Esophagus muscularis mucosa (tissue), 4 donors: ENCODE measurements around the gene EFNA1. TPM values are rescaled to one million over a fixed set of nuclear protein-coding genes. Genes with fewer than 3 reads are reported as not detected.

Experiments used
- DNase-seq: peaks from one replicate; pipeline ENCODE4 v3.0.0-alpha.2; 2017; ENCODE audit errors: extremely low spot score
- H3K27ac ChIP-seq, 4 donors: fragments of 200-600 bp; sonication (generic); replicated peaks in 1 of 4; 1 replicate in 3 of 4; 2 replicates in 1 of 4; pipeline ENCODE4 v1.5.1; 2016 to 2019; ENCODE audit warnings: mild to moderate bottlenecking in 1 of 4
- H3K27me3 ChIP-seq, 4 donors: fragments of 200-600 bp; sonication (generic); one replicate each; pipeline versions ENCODE4 v1.5.1 to v1.6.0; 2016 to 2019
- H3K36me3 ChIP-seq, 4 donors: fragments of 200-600 bp; sonication (generic); one replicate each; pipeline ENCODE4 v1.5.1; 2016 to 2019
- H3K4me1 ChIP-seq, 4 donors: fragments of 200-600 bp; sonication (generic); one replicate each; pipeline ENCODE4 v1.5.1; 2016 to 2019
- H3K4me3 ChIP-seq, 4 donors: fragments of 200-600 bp; sonication (generic); 1 replicate in 2 of 4; 2 replicates in 2 of 4; pipeline ENCODE4 v1.5.1; 2016 to 2019; ENCODE audit warnings: mild to moderate bottlenecking in 4 of 4, moderate library complexity in 1 of 4
- H3K9me3 ChIP-seq, 4 donors: fragments of 200-600 bp; sonication (generic); 1 replicate in 3 of 4; 2 replicates in 1 of 4; pipeline ENCODE4 v1.5.1; 2016 to 2019
- EP300 ChIP-seq: sonication (generic); formaldehyde crosslinking; IDR thresholded peaks from one replicate; pipeline ENCODE4 v1.6.1; 2017; ENCODE audit warnings: antibody characterized with exemption
- POLR2A ChIP-seq: fragments of 450-650 bp; IDR thresholded peaks from one replicate; pipeline ENCODE4 v1.6.1; 2017; ENCODE audit warnings: antibody characterized with exemption, moderate library complexity, mild to moderate bottlenecking, low read depth
- POLR2AphosphoS5 ChIP-seq, 2 donors: sonication (generic); formaldehyde crosslinking; IDR thresholded peaks; one replicate each; pipeline ENCODE4 v1.6.1; 2017; ENCODE audit warnings: antibody characterized with exemption in 2 of 2
- WGBS: methylation state at CpG from one replicate; pipeline ENCODE4 v1.1.5; 2018; 5-methylcytosine and 5-hydroxymethylcytosine counted together
- intact Hi-C: fragments of 100-400 bp; cut with DNase I; formaldehyde crosslinking; loops from one replicate; pipeline ENCODE4 v1.15.1; 2023
- total RNA-seq, 4 donors: library from RNA; depleted of rRNA; stranded (reverse); fragments of >200 nt; gene quantifications; one replicate each; pipeline versions ENCODE4 v1.1.0 to v1.2.1, GENCODE V29; 2016
- TF ChIP-seq, protein P1 (sequence below), 3 experiments: fragments of 200-600 bp in 2 of 3; fragments of 450-650 bp in 1 of 3; sonication (generic) in 2 of 3; IDR thresholded peaks; one replicate each; pipeline ENCODE4 v1.5.1; 2017 to 2019; ENCODE audit warnings: antibody characterized with exemption in 3 of 3, mild to moderate bottlenecking in 2 of 3, moderate library complexity in 1 of 3

Gene EFNA1
- total RNA-seq, 4 donors from 2014 or later: 11.2 to 37.3 (median 27.5) TPM

DNA sequence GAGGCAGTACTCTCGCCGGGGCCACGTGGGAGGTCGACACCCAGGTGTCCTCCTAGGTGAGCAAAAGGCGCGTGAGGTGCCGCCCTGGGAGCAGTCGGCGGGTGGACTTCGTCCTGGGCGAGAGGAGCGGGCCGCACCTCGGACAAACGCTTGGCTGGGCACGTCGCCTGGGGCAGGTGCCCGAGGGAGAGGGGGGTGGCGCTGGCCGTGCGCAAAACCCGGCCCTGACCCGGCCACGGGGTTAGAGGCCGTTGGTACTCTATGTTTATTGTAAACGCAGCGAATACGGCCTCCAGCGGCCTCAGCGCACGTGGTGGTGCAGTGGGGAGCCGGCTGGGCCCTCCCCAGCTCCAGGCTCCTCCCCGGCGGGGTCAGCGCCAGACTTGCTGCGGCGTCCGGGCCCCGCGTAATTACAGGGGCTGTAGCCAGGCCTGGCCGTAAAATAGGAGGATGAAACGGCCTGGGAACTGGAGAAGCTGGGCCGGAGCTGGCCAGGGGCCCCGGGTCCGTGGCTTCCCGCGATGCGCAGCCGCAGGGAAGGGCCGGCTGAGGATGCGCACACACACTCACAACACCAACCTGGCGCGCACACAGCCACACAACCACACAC lies 1.6 kb upstream of the EFNA1 start:
- intact Hi-C loops: loop anchor here (5.0 kb wide), 2 partner anchors 34 to 46 kb away; partner anchors contain the start of genes KRTCAP2 and TRIM46
- TF ChIP-seq, protein P1, sequence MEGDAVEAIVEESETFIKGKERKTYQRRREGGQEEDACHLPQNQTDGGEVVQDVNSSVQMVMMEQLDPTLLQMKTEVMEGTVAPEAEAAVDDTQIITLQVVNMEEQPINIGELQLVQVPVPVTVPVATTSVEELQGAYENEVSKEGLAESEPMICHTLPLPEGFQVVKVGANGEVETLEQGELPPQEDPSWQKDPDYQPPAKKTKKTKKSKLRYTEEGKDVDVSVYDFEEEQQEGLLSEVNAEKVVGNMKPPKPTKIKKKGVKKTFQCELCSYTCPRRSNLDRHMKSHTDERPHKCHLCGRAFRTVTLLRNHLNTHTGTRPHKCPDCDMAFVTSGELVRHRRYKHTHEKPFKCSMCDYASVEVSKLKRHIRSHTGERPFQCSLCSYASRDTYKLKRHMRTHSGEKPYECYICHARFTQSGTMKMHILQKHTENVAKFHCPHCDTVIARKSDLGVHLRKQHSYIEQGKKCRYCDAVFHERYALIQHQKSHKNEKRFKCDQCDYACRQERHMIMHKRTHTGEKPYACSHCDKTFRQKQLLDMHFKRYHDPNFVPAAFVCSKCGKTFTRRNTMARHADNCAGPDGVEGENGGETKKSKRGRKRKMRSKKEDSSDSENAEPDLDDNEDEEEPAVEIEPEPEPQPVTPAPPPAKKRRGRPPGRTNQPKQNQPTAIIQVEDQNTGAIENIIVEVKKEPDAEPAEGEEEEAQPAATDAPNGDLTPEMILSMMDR (IDR thresholded peaks at IDR 0.05): no peak
- TF ChIP-seq POLR2AphosphoS5 (IDR thresholded peaks at IDR 0.05): peak; percentile 15 to 29
- DNase-seq: no peak
- Histone ChIP-seq H3K27me3 (no peaks in the 10 kb centered on the region), H3K4me3 (peak overlapping the region; percentile 63 to 71 (median 68)), H3K4me1 (peaks cover 50 to 55% (median 53%) of the 10 kb centered on the region in 4 donors), H3K27ac (peak overlapping the region; percentile 85 to 97 (median 89)), H3K36me3 (peaks cover 0 to 5% (median under 1%) of the 10 kb centered on the region in 4 donors), H3K9me3 (no peaks in the 10 kb centered on the region)
- 50% methylated on average over 24 of the region's 53 CpGs for WGBS

DNA sequence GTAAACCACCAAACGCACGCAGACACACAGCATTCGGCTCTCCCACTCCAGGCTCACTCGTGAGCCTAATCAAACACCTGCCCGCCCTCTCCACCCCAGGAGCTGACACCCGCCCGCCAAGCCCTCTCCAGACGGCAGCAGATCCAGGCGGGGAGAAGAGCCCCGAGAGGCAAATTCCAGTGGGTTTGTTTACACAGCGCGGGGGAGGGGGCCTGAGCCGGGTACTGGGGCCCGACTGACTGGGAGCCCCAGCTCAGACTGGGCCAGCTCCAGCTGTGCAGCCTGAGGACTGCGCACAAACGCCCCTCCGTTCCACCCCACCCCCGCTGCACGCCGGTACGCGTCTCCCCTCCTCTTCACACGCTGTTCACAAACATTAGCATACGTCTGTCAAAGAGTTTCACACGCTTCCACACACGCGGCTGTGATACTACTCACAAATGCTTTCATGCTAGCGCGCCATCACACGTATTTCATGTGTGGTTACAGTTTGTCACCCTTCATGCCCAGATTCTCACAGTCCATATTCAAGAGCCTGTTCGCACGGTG lies 1.0 kb upstream of the EFNA1 start:
- Histone ChIP-seq H3K27me3 (no peaks in the 10 kb centered on the region), H3K4me1 (peaks cover 55 to 61% (median 59%) of the 10 kb centered on the region in 4 donors), H3K27ac (peak overlapping the region; percentile 85 to 97 (median 89)), H3K36me3 (peaks cover 0 to 10% (median 6%) of the 10 kb centered on the region in 4 donors), H3K9me3 (no peaks in the 10 kb centered on the region), H3K4me3 (peak overlapping the region; percentile 63 to 71 (median 68))
- 2% methylated on average over 14 of the region's 32 CpGs for whole genome bisulfite sequencing
- intact Hi-C loops: loop anchor here (5.0 kb wide), 2 partner anchors 34 to 46 kb away; partner anchors contain the start of genes KRTCAP2 and TRIM46
- no peak for DNase-seq
- TF ChIP-seq, protein P1 (IDR thresholded peaks at IDR 0.05): no peak
- no peak for TF ChIP-seq POLR2A
- TF ChIP-seq EP300: no peak
- peak in 1 of 2 donors; percentile 17 for TF ChIP-seq POLR2AphosphoS5 (IDR thresholded peaks at IDR 0.05)

DNA sequence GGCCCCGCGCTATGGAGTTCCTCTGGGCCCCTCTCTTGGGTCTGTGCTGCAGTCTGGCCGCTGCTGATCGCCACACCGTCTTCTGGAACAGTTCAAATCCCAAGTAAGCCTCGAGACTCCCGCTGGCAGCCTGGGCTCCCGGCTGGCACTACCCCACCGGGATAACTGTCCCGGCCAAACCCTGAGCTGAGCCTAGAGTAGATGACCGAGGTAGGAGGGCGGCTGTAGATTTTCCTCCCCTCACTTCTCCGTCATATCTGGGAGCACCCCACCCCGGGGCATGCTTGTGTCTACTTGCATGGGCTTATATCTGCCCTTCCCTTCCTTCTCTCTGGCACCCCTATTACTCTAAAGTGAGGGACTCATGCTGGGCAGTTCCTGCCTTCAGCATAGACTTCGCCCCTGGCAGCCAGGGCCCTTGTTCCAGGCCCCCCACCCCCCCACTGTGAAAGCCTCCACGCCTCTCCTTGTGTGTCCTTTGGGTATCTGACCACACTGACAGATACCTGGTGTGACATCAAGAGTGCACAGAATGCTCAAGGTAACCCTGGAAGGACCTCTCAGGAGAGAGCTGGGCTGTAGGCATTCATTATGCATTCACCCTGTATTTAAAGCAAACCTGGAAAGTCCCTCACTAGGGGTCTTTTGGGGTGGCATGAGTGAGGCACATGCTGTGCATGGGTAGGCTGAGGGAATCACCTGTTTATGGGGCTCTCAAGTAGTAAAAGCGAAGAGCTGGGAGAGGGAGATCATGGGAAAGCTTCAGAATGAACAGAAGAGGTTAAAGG lies 485 bp downstream of the EFNA1 start:
- 3% methylated on average over 15 of the region's 17 CpGs for WGBS
- Histone ChIP-seq H3K4me3 (peak overlapping the region; percentile 63 to 71 (median 68)), H3K27me3 (no peaks in the 10 kb centered on the region), H3K9me3 (no peaks in the 10 kb centered on the region), H3K27ac (peak overlapping the region; percentile 85 to 97 (median 89)), H3K4me1 (peaks cover 69 to 76% (median 71%) of the 10 kb centered on the region in 4 donors), H3K36me3 (peaks cover 4 to 26% (median 21%) of the 10 kb centered on the region in 4 donors)
- peak; percentile 88 for TF ChIP-seq POLR2A
- TF ChIP-seq, protein P1 (IDR thresholded peaks at IDR 0.05): no peak
- no peak for DNase-seq
- intact Hi-C loops: loop anchor here (5.0 kb wide), 2 partner anchors 36 to 44 kb away; partner anchors contain the start of genes KRTCAP2 and TRIM46

DNA sequence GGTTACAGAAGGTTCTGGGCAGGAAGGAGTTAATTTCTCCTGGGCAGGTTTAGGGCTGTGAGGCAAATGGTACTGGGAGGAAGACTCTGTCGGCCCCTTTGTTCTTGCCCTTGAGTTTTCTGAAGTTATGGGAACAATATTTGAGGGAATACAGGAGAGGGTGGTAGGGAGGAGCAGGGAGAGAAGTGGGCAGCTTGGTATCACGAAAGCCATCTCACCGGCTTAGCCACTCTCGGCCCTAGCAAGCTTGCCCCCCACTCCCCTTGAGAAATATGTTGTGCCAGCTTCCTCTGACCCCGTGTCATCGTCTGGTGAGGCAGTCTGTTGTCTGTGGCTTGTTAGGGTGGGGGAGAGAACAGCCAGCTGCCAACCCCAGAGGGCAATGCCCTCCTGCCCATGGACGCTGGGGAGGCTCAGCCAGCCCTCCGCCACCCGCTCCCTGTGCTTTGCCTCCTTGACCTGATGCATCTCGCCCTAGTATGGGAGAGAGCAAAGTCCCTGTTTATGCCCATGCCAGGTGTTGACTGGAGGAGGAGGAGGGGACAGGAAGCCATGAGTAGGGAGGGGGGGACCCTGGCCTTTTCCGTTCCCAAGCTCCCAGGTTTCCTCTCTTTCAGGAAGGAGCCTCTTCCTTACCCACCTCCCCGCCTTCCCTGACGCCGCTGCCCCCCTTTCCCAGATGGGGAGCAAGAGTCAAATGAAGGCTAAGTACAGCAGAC lies 1.2 kb downstream of the EFNA1 start:
- Histone ChIP-seq H3K4me3 (peak overlapping the region; percentile 63 to 71 (median 68)), H3K27ac (peak overlapping the region; percentile 85 to 97 (median 89)), H3K27me3 (no peaks in the 10 kb centered on the region), H3K4me1 (peaks cover 75 to 83% (median 79%) of the 10 kb centered on the region in 4 donors), H3K36me3 (peaks cover 12 to 33% (median 28%) of the 10 kb centered on the region in 4 donors), H3K9me3 (no peaks in the 10 kb centered on the region)
- intact Hi-C loops: loop anchor here (5.0 kb wide), 2 partner anchors 37 to 43 kb away; partner anchors contain the start of genes KRTCAP2 and TRIM46
- DNase-seq: no peak
- TF ChIP-seq POLR2A: no peak
- peak; percentile 36 to 51 for TF ChIP-seq POLR2AphosphoS5 (IDR thresholded peaks at IDR 0.05)
- 13% methylated on average over 13 of the region's 14 CpGs for WGBS
